Uterus (tissue), 4 donors: ENCODE results near the gene SLIT3. TPM values are rescaled to one million over a fixed set of nuclear protein-coding genes. Genes with fewer than 3 reads are reported as not detected.

ENCODE experiments used
- DNase-seq, 2 donors: peaks; one replicate each; pipeline ENCODE4 v3.0.0-alpha.2; 2019 to 2020
- H3K27ac ChIP-seq, 2 donors: fragments of 200-600 bp; sonication (generic); 1 replicate in 1 of 2; 2 replicates in 1 of 2; pipeline ENCODE4 v1.5.1; 2016 to 2018
- H3K27me3 ChIP-seq, 2 donors: fragments of 200-600 bp; sonication (generic); one replicate each; pipeline ENCODE4 v1.5.1; 2018 to 2019; ENCODE audit warnings: control low read depth in 1 of 2
- H3K36me3 ChIP-seq, 2 donors: fragments of 200-600 bp; sonication (generic); one replicate each; pipeline ENCODE4 v1.5.1; 2019; ENCODE audit warnings: control low read depth in 1 of 2
- H3K4me1 ChIP-seq, 2 donors: fragments of 200-600 bp; sonication (generic); one replicate each; pipeline ENCODE4 v1.5.1; 2018 to 2019; ENCODE audit warnings: control low read depth in 1 of 2
- H3K4me3 ChIP-seq, 2 donors: fragments of 200-600 bp; sonication (generic); 1 replicate in 1 of 2; 2 replicates in 1 of 2; pipeline ENCODE4 v1.5.1; 2018 to 2019; ENCODE audit warnings: mild to moderate bottlenecking in 1 of 2
- H3K9me3 ChIP-seq, 2 donors: fragments of 200-600 bp; sonication (generic); one replicate each; pipeline ENCODE4 v1.5.1; 2019; ENCODE audit warnings: control low read depth in 1 of 2
- CTCF ChIP-seq, 4 experiments: fragments of 200-600 bp in 2 of 4; fragments of 450-650 bp in 2 of 4; sonication (generic) in 2 of 4; IDR thresholded peaks; one replicate each; pipeline ENCODE4 v1.5.1; 2016 to 2019; ENCODE audit warnings: antibody characterized with exemption in 4 of 4, mild to moderate bottlenecking in 2 of 4, moderate library complexity in 1 of 4
- POLR2A ChIP-seq, 2 donors: fragments of 450-650 bp; IDR thresholded peaks; one replicate each; pipeline ENCODE4 v1.6.1; 2016; ENCODE audit warnings: antibody characterized with exemption in 2 of 2, mild to moderate bottlenecking in 1 of 2, moderate library complexity in 1 of 2
- intact Hi-C: fragments of 100-400 bp; cut with DNase I; formaldehyde crosslinking; loops from one replicate; pipeline ENCODE4 v1.15.1; 2023; ENCODE audit warnings: low total_unique reads
- total RNA-seq, 4 donors: library from RNA; depleted of rRNA in 3 of 4; stranded (reverse); fragments of >200 nt in 3 of 4; gene quantifications; one replicate each; pipeline versions ENCODE4 v1.1.0 to v1.2.4, GENCODE V29; 2014 to 2023
- donor health status: DM: yes; HTN: yes; CAD: no.

The SLIT3 gene
- total RNA-seq, 4 donors from 2014 or later: 9.4 to 62.2 (median 28.1) TPM

- Histone ChIP-seq H3K4me3 (no peak overlapping the region), H3K9me3 (no peaks in the 10 kb centered on the region), H3K27ac (no peak overlapping the region), H3K36me3 (no peaks in the 10 kb centered on the region), H3K4me1 (no peaks in the 10 kb centered on the region), H3K27me3 (no peaks in the 10 kb centered on the region)
- DNase-seq: no peak
- intact Hi-C loops: no loop called here
- TF ChIP-seq POLR2A (IDR thresholded peaks at IDR 0.05): no peak
Measured at GRCh38 chr5:169341556-169341955, 40.6 kb upstream of the SLIT3 start.

- TF ChIP-seq CTCF (IDR thresholded peaks at IDR 0.05) (no peak), POLR2A (IDR thresholded peaks at IDR 0.05) (no peak)
- no peaks in the 10 kb centered on the region for H3K36me3 ChIP-seq
- H3K9me3 ChIP-seq: no peaks in the 10 kb centered on the region
- no peak for DNase-seq
- H3K4me3 ChIP-seq: no peak overlapping the region
- H3K27me3 ChIP-seq: no peaks in the 10 kb centered on the region
- H3K27ac ChIP-seq: no peak overlapping the region
- intact Hi-C loops: no loop called here
- H3K4me1 ChIP-seq: no peaks in the 10 kb centered on the region
Measured at GRCh38 chr5:169339869-169340268, 38.9 kb upstream of the SLIT3 start.

GRCh38 chr5:169336242-169336641 is 35.3 kb upstream of the SLIT3 start:
- Histone ChIP-seq H3K27ac (no peak overlapping the region), H3K9me3 (no peaks in the 10 kb centered on the region), H3K4me3 (no peak overlapping the region), H3K4me1 (no peaks in the 10 kb centered on the region), H3K36me3 (no peaks in the 10 kb centered on the region), H3K27me3 (no peaks in the 10 kb centered on the region)
- no peak for DNase-seq
- intact Hi-C loops: no loop called here
- TF ChIP-seq CTCF (IDR thresholded peaks at IDR 0.05) (no peak), POLR2A (IDR thresholded peaks at IDR 0.05) (no peak)

- Histone ChIP-seq H3K4me1 (no peaks in the 10 kb centered on the region), H3K36me3 (no peaks in the 10 kb centered on the region), H3K4me3 (no peak overlapping the region), H3K27me3 (no peaks in the 10 kb centered on the region), H3K27ac (no peak overlapping the region), H3K9me3 (no peaks in the 10 kb centered on the region)
- TF ChIP-seq POLR2A (IDR thresholded peaks at IDR 0.05) (no peak), CTCF (IDR thresholded peaks at IDR 0.05) (no peak)
- DNase-seq: no peak
- intact Hi-C loops: no loop called here
Measured at GRCh38 chr5:169335806-169336205, 34.9 kb upstream of the SLIT3 start.

GRCh38 chr5:169333518-169333917 is 32.6 kb upstream of the SLIT3 start:
- no peak overlapping the region for H3K27ac ChIP-seq
- DNase-seq: no peak
- H3K36me3 ChIP-seq: no peaks in the 10 kb centered on the region
- H3K27me3 ChIP-seq: no peaks in the 10 kb centered on the region
- H3K9me3 ChIP-seq: no peaks in the 10 kb centered on the region
- TF ChIP-seq CTCF (IDR thresholded peaks at IDR 0.05): no peak
- no peak for TF ChIP-seq POLR2A (IDR thresholded peaks at IDR 0.05)
- intact Hi-C loops: no loop called here
- no peak overlapping the region for H3K4me3 ChIP-seq
- no peaks in the 10 kb centered on the region for H3K4me1 ChIP-seq

GRCh38 chr5:169331292-169331852 is 30.4 kb upstream of the SLIT3 start:
- H3K4me3 ChIP-seq: no peak overlapping the region
- no peak for TF ChIP-seq POLR2A (IDR thresholded peaks at IDR 0.05)
- no peak for TF ChIP-seq CTCF (IDR thresholded peaks at IDR 0.05)
- no peaks in the 10 kb centered on the region for H3K9me3 ChIP-seq
- no peaks in the 10 kb centered on the region for H3K4me1 ChIP-seq
- intact Hi-C loops: no loop called here
- H3K27ac ChIP-seq: no peak overlapping the region
- no peaks in the 10 kb centered on the region for H3K36me3 ChIP-seq
- DNase-seq: no peak
- H3K27me3 ChIP-seq: no peaks in the 10 kb centered on the region
